AG04450 (cell line): ENCODE data around the gene WNK2. TPM values are rescaled to one million over a fixed set of nuclear protein-coding genes. Genes with fewer than 3 reads are reported as not detected.

ENCODE experiments used
- CTCF ChIA-PET: fragments of 300-600, 350-600 bp; formaldehyde crosslinking; extraction: SDS; loops from one replicate; lab custom pipeline; 2022; ENCODE audit warnings: antibody characterized with exemption, inconsistent platforms; lab: Charles Lee
- POLR2A ChIA-PET: fragments of 350-600 bp; formaldehyde crosslinking; extraction: SDS; loops from one replicate; lab custom pipeline; 2021; ENCODE audit warnings: antibody characterized with exemption, inconsistent platforms; lab: Yijun Ruan, JAX
- DNase-seq: peaks from one replicate; pipeline ENCODE4 v3.0.0-alpha.2; 2011; ENCODE audit warnings: low read depth, low spot score
- H3K27ac ChIP-seq: one replicate; pipeline ENCODE4 v1.5.1; 2012; ENCODE audit warnings: low read depth, low read length, control low read depth
- H3K27me3 ChIP-seq: one replicate; pipeline ENCODE4 v1.6.0; 2012; ENCODE audit warnings: low read length; ENCODE audit not compliant: control insufficient read depth, insufficient read depth
- H3K4me3 ChIP-seq: 2 replicates; pipeline ENCODE4 v1.5.1; 2011; ENCODE audit warnings: mild to moderate bottlenecking, low read depth, low read length, control low read depth
- H3K9me3 ChIP-seq: 2 replicates; pipeline ENCODE4 v1.5.1; 2012; ENCODE audit warnings: low read length; ENCODE audit not compliant: control insufficient read depth, insufficient read depth
- CTCF ChIP-seq: IDR thresholded peaks from 2 replicates; pipeline ENCODE4 v1.5.1; 2011; ENCODE audit warnings: low read depth, low read length, control low read depth, inconsistent platforms
- polyA plus RNA-seq: library from polyadenylated mRNA; depleted of rRNA; stranded (reverse); fragments of >200 nt; gene quantifications from 2 replicates; pipeline ENCODE4 v1.2.3, GENCODE V29; 2011

WNK2 gene
- polyA plus RNA-seq, 1 experiment = not detected

DNA sequence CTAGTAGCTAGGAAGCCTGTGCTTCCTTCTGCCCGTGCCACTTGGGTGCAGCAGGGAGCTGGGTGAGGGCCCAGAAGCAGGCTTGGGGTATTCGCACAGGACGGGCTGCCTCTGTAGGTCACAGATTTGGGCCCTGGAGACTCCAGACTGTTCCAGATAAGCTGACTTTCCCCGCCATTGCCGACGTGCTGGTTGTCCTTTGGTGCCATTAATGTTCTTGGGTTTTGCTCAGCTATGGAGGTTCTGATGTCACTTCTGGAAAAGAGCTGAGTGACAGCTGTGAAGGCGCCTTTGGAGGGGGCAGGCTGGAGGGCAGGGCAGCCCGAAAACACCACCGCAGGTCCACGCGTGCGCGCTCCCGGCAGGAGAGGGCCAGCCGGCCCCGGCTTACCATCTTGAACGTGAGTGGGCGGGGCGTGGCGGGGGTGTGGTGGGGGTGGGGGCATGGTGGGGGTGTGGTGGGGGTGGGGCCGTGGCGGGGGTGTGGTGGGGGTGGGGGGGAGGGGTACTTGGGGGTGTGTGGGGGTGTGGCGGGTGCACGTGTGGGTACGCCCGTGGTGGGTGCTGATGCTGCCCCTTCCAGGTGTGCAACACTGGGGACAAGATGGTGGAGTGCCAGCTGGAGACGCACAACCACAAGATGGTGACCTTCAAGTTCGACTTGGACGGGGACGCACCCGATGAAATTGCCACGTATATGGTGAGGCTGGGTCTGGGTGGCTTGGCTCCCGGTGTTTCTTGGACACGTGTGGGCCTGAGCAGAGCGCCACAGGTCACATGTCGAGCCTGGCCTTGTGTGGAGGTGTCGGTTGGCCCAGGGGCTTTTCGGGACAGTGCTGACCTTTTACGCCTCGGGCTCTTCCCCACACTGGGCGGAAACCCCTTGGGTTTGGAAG, 79.6 kb downstream of the WNK2 start:
- ChIA-PET POLR2A (interaction anchor here (0.5 kb wide), 1 partner anchor 9 kb away, joined by 5 read pairs; no protein-coding TSS in a partner anchor), CTCF (no interaction called here)
- no peaks in the 10 kb centered on the region for H3K9me3 ChIP-seq
- H3K27me3 ChIP-seq = peaks cover 10% of the 10 kb centered on the region
- no peak overlapping the region for H3K4me3 ChIP-seq
- no peak for TF ChIP-seq CTCF
- H3K27ac ChIP-seq = no peak overlapping the region
- no peak for DNase-seq

DNA sequence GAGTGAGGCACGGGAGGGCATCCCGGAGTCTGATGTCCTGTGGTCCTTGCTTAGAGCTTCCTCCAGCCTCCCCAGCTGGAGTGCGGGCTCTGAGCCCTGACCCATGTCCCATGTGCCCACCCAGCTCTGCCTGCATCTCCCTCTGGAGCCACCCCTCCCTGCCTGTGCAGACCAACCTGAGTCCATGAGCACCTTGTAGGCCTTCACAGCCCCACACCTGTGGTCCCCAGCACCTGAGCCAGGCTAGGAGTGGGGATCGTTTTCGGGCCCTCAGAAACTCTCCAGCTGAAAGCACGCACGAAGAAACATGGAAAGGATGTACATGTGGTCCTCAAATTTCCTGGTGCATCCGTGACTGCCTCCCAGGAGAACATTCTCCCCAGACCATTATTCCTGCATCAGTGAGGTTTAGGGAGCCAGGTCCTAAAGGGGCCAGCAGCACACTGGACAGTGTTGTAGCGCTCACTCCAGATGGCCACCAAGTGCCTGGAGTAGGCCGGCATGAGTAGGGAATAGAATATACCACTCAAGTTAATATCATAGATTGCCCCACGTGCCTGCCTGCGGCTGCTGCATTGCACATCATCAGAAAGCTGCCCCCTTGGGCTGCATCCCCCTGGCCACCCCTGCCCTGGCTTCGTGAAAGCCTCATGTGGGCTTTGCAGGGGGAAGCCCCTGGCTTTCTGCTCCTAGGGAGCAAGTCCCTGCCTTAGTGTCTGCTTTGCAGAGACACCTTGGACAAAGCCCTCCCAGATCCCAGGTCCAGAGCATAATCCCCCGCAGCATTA, 80.6 kb downstream of the WNK2 start:
- Histone ChIP-seq H3K9me3 (no peaks in the 10 kb centered on the region), H3K4me3 (no peak overlapping the region), H3K27ac (no peak overlapping the region), H3K27me3 (peaks cover 10% of the 10 kb centered on the region)
- no peak for DNase-seq
- CTCF ChIA-PET = no interaction called here
- TF ChIP-seq CTCF = no peak
- POLR2A ChIA-PET = interaction anchor here (0.5 kb wide), 1 partner anchor 8 kb away, joined by 5 read pairs; no protein-coding TSS in a partner anchor

- Histone ChIP-seq H3K4me3 (no peak overlapping the region), H3K27me3 (peaks cover 10% of the 10 kb centered on the region), H3K9me3 (no peaks in the 10 kb centered on the region), H3K27ac (no peak overlapping the region)
- TF ChIP-seq CTCF = no peak
- DNase-seq = no peak
- ChIA-PET CTCF (interaction anchor here (0.5 kb wide), 1 partner anchor 720 kb away, joined by 3 read pairs; no protein-coding TSS in a partner anchor), POLR2A (no interaction called here)
Observed at GRCh38 chr9:93265301-93265971, 81.5 kb downstream of the WNK2 start.

GRCh38 chr9:93265972-93266371, 82.0 kb downstream of the WNK2 start:
- DNase-seq = no peak
- ChIA-PET POLR2A (no interaction called here), CTCF (interaction anchor here (0.5 kb wide), 1 partner anchor 719 kb away, joined by 3 read pairs; no protein-coding TSS in a partner anchor)
- Histone ChIP-seq H3K27me3 (peaks cover 9% of the 10 kb centered on the region), H3K9me3 (no peaks in the 10 kb centered on the region), H3K4me3 (no peak overlapping the region), H3K27ac (no peak overlapping the region)
- TF ChIP-seq CTCF = no peak
